Progenitor cell of endocrine pancreas (in vitro differentiated cells): ENCODE results near the gene LMX1B. TPM values are rescaled to one million over a fixed set of nuclear protein-coding genes. Genes with fewer than 3 reads are reported as not detected.

Experiments used
- DNase-seq: peaks from one replicate; pipeline ENCODE4 v3.0.0; 2021; ENCODE audit warnings: low spot score; ENCODE audit not compliant: unreplicated experiment
- H3K27ac Mint-ChIP-seq: 2 replicates; pipeline ENCODE4 v1.8.0; 2021; ENCODE audit warnings: mild to moderate bottlenecking, moderate library complexity, mixed read lengths
- H3K27me3 Mint-ChIP-seq: 2 replicates; pipeline ENCODE4 v1.8.0; 2021; ENCODE audit warnings: mixed read lengths
- H3K36me3 Mint-ChIP-seq: 2 replicates; pipeline ENCODE4 v1.8.0; 2022; ENCODE audit warnings: mixed read lengths; ENCODE audit not compliant: insufficient read depth
- H3K4me1 Mint-ChIP-seq: 2 replicates; pipeline ENCODE4 v1.8.0; 2021; ENCODE audit warnings: low read depth, mixed read lengths
- H3K4me3 Mint-ChIP-seq: 2 replicates; pipeline ENCODE4 v1.8.0; 2021; ENCODE audit warnings: low read depth, mild to moderate bottlenecking, moderate library complexity, mixed read lengths
- H3K9me3 Mint-ChIP-seq: 2 replicates; pipeline ENCODE4 v1.8.0; 2021; ENCODE audit warnings: low read depth, mixed read lengths
- total RNA-seq: library from RNA; stranded (reverse); gene quantifications from 2 replicates; pipeline ENCODE4 v1.2.1, GENCODE V29; 2021
- TF ChIP-seq, protein P1 (sequence below): fragments of 200-600 bp; sonication (generic); IDR thresholded peaks from one replicate; pipeline ENCODE4 v1.5.0; 2021; ENCODE audit warnings: antibody characterized with exemption, mild to moderate bottlenecking; ENCODE audit not compliant: unreplicated experiment

LMX1B gene
- total RNA-seq, 1 donor from 2014 or later, result 9.1 TPM

DNA sequence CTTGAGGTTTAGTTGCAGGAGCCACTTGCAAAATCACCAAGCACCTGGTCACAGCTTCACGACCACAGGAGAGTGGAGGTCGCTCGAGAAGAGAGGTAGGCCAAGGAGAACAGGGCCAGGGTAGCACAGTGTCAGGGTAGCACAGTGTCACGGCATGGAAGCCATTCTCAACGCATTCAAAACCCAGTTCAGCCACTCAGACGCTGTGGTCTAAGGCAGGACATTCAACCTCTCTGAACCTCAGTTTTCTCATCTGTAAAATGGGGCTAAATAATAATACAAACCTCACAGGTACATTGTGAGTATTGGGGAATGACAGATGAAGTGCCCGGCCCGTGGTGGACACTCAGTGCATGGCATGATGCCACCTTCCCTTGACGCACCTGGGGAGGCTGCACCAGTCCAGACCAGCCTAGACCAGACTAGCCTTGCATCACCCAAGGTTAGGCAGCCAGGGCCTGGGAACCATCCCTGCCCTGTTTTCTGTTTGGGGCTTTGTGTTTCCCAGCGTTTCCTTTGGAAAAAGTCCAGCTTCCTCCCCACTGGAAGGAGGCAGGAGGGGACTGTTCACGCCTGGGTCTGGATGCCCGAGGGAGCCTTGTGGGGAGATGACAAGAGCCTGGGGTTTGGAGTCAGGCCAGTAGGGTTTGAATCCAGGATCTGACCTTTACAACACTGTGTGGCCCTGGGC, 7.8 kb upstream of the LMX1B start:
- Mint-ChIP-seq H3K27ac (no peak overlapping the region), H3K27me3 (peaks cover 58% of the 10 kb centered on the region), H3K9me3 (no peaks in the 10 kb centered on the region), H3K4me1 (peaks cover 5% of the 10 kb centered on the region), H3K4me3 (no peak overlapping the region), H3K36me3 (no peaks in the 10 kb centered on the region)
- no peak for DNase-seq
- TF ChIP-seq, protein P1, sequence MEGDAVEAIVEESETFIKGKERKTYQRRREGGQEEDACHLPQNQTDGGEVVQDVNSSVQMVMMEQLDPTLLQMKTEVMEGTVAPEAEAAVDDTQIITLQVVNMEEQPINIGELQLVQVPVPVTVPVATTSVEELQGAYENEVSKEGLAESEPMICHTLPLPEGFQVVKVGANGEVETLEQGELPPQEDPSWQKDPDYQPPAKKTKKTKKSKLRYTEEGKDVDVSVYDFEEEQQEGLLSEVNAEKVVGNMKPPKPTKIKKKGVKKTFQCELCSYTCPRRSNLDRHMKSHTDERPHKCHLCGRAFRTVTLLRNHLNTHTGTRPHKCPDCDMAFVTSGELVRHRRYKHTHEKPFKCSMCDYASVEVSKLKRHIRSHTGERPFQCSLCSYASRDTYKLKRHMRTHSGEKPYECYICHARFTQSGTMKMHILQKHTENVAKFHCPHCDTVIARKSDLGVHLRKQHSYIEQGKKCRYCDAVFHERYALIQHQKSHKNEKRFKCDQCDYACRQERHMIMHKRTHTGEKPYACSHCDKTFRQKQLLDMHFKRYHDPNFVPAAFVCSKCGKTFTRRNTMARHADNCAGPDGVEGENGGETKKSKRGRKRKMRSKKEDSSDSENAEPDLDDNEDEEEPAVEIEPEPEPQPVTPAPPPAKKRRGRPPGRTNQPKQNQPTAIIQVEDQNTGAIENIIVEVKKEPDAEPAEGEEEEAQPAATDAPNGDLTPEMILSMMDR, result no peak

DNA sequence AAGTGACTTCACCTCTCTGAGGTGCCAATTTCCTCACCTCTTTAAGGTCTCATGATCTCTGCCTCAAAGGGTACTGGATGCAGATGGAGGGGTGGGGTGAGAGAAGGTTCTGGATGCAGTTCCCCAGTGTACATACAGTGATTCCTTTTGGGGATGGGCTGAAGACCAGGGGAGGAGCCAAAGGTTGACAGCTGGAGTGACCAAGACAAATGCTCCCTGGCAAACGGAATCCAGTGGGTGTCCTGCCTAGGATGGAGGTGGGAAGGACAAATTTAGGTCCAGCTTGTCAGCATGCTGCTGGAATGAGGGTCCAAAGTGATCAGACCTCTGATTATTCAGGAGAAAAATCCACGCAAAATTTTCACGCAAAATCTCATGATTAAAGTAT, 7.3 kb upstream of the LMX1B start:
- Mint-ChIP-seq H3K27me3 (peaks cover 62% of the 10 kb centered on the region), H3K27ac (no peak overlapping the region), H3K9me3 (no peaks in the 10 kb centered on the region), H3K4me3 (no peak overlapping the region), H3K4me1 (peaks cover 9% of the 10 kb centered on the region), H3K36me3 (no peaks in the 10 kb centered on the region)
- TF ChIP-seq, protein P1, result no peak
- no peak for DNase-seq

DNA sequence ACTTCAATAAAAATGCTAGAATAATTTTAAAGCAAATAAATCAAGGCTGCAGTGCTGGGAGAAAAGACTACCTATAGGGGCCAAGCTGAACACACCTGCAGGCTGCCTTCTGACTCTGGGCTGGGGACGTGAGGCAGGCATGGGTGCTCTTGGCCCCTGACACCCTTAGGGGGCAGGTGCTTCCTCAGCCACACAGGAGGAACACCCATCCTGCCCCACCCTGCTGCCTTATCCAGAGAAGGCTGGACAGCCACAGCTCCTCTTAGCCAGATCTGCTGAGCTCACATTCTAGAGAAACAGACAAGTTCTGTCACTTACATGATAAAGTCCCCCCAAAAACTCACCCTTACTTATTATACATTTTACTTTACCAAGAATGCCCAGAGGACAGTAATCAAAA, 6.6 kb upstream of the LMX1B start:
- TF ChIP-seq, protein P1, result no peak
- Mint-ChIP-seq H3K36me3 (no peaks in the 10 kb centered on the region), H3K27me3 (peaks cover 65% of the 10 kb centered on the region), H3K9me3 (no peaks in the 10 kb centered on the region), H3K27ac (no peak overlapping the region), H3K4me3 (no peak overlapping the region), H3K4me1 (peaks cover 12% of the 10 kb centered on the region)
- no peak for DNase-seq

- no peaks in the 10 kb centered on the region for H3K9me3 Mint-ChIP-seq
- H3K36me3 Mint-ChIP-seq, result no peaks in the 10 kb centered on the region
- no peak overlapping the region for H3K4me3 Mint-ChIP-seq
- no peak overlapping the region for H3K27ac Mint-ChIP-seq
- H3K4me1 Mint-ChIP-seq, result peaks cover 13% of the 10 kb centered on the region
- TF ChIP-seq, protein P1, result no peak
- no peak for DNase-seq
- peaks cover 67% of the 10 kb centered on the region for H3K27me3 Mint-ChIP-seq
Measured at GRCh38 chr9:126607731-126608130, 6.0 kb upstream of the LMX1B start.

- Mint-ChIP-seq H3K4me3 (no peak overlapping the region), H3K4me1 (peaks cover 13% of the 10 kb centered on the region), H3K27ac (no peak overlapping the region), H3K9me3 (no peaks in the 10 kb centered on the region), H3K27me3 (peaks cover 70% of the 10 kb centered on the region), H3K36me3 (no peaks in the 10 kb centered on the region)
- TF ChIP-seq, protein P1, result no peak
- no peak for DNase-seq
Measured at GRCh38 chr9:126608551-126608950, 5.2 kb upstream of the LMX1B start.
